Left ventricle myocardium inferior (tissue), 1 donor: Measurements from ENCODE around the gene CDK6. TPM values are rescaled to one million over a fixed set of nuclear protein-coding genes. Genes with fewer than 3 reads are reported as not detected.

Experiments used
- DNase-seq: peaks from one replicate; pipeline ENCODE4 v3.0.0-alpha.2; 2020
- H3K27ac ChIP-seq: fragments of 200-600 bp; replicated peaks from 2 replicates; pipeline ENCODE4 v1.8.0; 2021
- H3K27me3 ChIP-seq: fragments of 200-600 bp; 2 replicates; pipeline ENCODE4 v1.8.0; 2021; ENCODE audit warnings: low read depth
- H3K36me3 ChIP-seq: fragments of 200-600 bp; 2 replicates; pipeline ENCODE4 v1.8.0; 2021
- H3K4me1 ChIP-seq: fragments of 200-600 bp; 2 replicates; pipeline ENCODE4 v1.8.0; 2021
- H3K4me3 ChIP-seq: fragments of 200-600 bp; 2 replicates; pipeline ENCODE4 v1.8.0; 2021; ENCODE audit warnings: mild to moderate bottlenecking, moderate library complexity
- H3K9me3 ChIP-seq: fragments of 200-600 bp; replicated peaks from 2 replicates; pipeline ENCODE4 v1.8.0; 2021
- intact Hi-C: fragments of 100-400 bp; cut with micrococcal nuclease; formaldehyde crosslinking; loops from one replicate; pipeline ENCODE4 v1.11.0; 2022
- total RNA-seq: library from RNA; stranded (reverse); fragmentation: NEBNext Ultra II Directional; extraction: Animal tissue kit (Norgen Biotek cat#: 25700); gene quantifications from one replicate; pipeline ENCODE4 v1.2.1, GENCODE V29; 2021
- TF ChIP-seq, protein P1 (sequence below): fragments of 200-600 bp; IDR thresholded peaks from 2 replicates; pipeline ENCODE4 v1.8.0; 2021; ENCODE audit warnings: antibody characterized with exemption, mild to moderate bottlenecking, borderline replicate concordance
- donor health status: DM: no; HTN: yes; CAD: no; lungs with severe emphysema.

The CDK6 gene
- total RNA-seq, 1 donor from 2014 or later = 16.5 TPM

DNA sequence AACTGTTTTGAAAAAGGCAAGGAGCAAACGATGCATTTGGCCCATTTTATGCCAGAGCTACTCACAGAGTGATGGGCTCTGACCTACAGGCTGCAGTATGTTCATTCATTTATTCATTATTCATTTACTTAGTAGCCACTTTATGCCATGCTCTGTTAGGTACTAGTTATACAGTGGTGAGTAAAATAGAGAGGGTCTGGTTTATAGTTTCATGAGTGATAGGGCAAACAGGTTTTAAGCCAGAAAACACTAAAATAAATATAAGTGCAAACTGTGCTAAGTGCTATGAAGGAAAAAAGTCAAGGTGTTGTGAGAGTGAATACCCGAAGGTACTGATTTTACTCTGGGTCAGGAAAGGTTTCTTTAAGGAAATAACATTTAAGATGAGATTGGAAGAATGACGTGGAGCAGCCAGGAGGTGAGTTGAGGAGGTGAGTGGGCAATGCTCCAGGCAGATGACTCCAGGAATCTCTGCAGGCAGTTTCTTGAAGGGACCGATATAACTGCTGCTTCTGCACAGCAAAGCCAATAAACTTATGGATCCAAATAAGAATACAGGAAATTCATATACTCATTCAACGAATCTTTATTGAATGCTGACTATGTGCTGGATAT, 189.3 kb downstream of the CDK6 start:
- TF ChIP-seq, protein P1, sequence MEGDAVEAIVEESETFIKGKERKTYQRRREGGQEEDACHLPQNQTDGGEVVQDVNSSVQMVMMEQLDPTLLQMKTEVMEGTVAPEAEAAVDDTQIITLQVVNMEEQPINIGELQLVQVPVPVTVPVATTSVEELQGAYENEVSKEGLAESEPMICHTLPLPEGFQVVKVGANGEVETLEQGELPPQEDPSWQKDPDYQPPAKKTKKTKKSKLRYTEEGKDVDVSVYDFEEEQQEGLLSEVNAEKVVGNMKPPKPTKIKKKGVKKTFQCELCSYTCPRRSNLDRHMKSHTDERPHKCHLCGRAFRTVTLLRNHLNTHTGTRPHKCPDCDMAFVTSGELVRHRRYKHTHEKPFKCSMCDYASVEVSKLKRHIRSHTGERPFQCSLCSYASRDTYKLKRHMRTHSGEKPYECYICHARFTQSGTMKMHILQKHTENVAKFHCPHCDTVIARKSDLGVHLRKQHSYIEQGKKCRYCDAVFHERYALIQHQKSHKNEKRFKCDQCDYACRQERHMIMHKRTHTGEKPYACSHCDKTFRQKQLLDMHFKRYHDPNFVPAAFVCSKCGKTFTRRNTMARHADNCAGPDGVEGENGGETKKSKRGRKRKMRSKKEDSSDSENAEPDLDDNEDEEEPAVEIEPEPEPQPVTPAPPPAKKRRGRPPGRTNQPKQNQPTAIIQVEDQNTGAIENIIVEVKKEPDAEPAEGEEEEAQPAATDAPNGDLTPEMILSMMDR = no peak

DNA sequence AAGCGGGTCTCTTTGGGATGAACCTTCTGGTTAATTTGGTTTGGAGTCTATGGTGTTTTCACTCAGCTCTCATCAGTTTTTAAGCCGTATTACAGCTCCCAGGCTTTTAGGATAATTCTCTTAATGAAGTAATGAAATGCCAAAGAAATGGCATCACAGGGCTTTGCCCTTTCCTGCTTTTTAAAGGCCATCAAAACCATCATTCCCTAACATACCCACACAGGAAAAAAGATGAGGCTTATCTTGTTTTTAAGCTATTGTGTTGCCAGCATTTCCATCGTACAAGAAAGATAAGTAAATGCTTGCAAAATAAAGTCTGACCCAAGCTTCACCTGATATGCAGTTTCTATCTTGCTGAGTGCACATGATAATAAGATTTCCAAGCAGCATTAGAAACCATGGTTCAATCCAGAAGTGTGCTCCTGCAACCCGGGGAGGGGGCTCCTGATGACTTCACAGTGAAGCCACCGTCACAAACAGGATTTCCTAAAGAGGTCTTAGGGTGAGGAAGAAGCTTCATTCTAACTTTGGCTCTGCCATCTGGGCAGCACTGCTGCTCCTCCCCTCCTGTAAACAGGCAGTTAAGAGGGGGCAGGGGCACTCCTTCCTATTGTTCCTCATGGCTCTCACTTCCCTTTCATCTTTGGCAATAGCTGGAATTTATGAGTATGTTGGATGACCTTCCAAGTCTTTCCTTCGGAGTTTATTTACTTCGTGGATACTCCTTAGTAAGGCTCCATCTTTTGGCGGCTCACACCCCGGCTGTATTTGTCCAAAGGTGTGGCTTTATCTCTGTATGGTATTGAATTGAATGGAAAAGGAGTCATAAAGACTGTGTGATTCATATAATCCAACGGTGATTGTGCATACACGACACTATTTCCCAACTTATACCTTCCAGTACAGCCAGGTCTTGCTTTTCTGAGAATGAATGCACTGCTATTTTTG, 191.0 kb downstream of the CDK6 start:
- DNase-seq = no peak
- H3K27ac ChIP-seq = peak overlapping the region; percentile 65
- H3K4me1 ChIP-seq = peaks cover 70% of the 10 kb centered on the region

More for the DNA sequence above, 189.3 kb downstream of the CDK6 start:
- Histone ChIP-seq H3K36me3 (no peaks in the 10 kb centered on the region), H3K27ac (no peak overlapping the region), H3K4me1 (peaks cover 57% of the 10 kb centered on the region), H3K9me3 (no peaks in the 10 kb centered on the region), H3K4me3 (no peak overlapping the region), H3K27me3 (no peaks in the 10 kb centered on the region)
- no peak for DNase-seq
- intact Hi-C loops = no loop called here

DNA sequence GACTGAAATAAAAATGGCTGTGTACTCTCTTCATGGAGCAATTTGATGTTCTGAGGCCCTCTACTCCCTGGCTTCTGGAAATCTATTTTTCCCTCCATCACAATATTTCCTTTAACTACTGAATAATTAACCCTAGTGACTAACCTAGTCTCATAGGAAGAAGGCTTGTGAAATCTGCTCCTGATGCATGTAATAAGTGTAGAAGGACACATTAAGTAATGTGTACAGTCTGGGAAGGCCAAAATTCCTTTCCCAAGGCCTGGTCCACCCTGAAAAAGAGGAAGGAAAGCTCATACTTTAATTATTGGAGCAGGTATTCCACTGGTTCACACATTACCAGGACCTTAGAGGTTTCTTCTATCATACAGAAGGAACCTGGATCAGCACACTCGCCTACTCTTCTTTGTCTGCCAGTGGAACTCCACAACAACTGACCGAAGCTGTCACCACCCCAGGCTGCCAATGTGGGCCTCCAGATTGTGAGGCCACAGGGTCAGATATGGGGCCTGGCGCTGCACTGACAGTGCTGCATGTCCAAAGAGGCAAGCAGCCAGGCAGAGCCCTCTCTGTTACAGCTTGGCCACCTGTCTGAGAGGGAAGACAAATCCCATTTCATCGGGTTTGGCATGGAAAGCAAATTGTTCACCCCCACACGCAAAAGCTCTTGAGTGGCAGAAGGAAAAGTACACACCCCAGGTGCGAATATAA, 191.8 kb downstream of the CDK6 start:
- Histone ChIP-seq H3K4me1 (peaks cover 78% of the 10 kb centered on the region), H3K27ac (peak overlapping the region; percentile 65), H3K27me3 (no peaks in the 10 kb centered on the region), H3K36me3 (no peaks in the 10 kb centered on the region), H3K4me3 (no peak overlapping the region), H3K9me3 (no peaks in the 10 kb centered on the region)
- intact Hi-C loops = no loop called here
- TF ChIP-seq, protein P1 = no peak
- peak; percentile 79 for DNase-seq

More for the DNA sequence above, 191.0 kb downstream of the CDK6 start:
- Histone ChIP-seq H3K4me3 (no peak overlapping the region), H3K9me3 (no peaks in the 10 kb centered on the region), H3K36me3 (no peaks in the 10 kb centered on the region), H3K27me3 (no peaks in the 10 kb centered on the region)
- intact Hi-C loops = no loop called here
- TF ChIP-seq, protein P1 = no peak

DNA sequence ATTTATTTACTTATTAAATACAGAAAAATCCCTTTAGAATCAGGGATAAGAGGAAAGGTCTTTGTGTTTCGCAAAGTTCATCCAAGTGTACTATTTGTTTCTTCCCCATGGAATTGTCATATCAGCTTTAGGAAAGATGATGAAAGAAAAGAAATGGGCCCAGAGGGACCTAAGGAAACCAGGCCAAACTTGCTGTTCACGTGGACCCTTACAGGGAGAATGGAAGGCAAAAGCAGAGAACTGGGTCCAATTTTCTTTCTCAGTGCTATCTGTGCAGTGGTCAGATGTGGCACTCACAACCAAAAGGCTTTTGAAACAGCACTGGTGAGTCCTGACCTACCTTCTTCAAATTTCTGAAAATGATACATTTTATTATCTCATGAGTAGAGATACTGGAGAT, 192.6 kb downstream of the CDK6 start:
- Histone ChIP-seq H3K4me1 (peaks cover 86% of the 10 kb centered on the region), H3K27me3 (no peaks in the 10 kb centered on the region), H3K4me3 (no peak overlapping the region), H3K27ac (peak overlapping the region; percentile 65), H3K36me3 (no peaks in the 10 kb centered on the region), H3K9me3 (no peaks in the 10 kb centered on the region)
- TF ChIP-seq, protein P1 = no peak
- intact Hi-C loops = no loop called here
- DNase-seq = no peak

DNA sequence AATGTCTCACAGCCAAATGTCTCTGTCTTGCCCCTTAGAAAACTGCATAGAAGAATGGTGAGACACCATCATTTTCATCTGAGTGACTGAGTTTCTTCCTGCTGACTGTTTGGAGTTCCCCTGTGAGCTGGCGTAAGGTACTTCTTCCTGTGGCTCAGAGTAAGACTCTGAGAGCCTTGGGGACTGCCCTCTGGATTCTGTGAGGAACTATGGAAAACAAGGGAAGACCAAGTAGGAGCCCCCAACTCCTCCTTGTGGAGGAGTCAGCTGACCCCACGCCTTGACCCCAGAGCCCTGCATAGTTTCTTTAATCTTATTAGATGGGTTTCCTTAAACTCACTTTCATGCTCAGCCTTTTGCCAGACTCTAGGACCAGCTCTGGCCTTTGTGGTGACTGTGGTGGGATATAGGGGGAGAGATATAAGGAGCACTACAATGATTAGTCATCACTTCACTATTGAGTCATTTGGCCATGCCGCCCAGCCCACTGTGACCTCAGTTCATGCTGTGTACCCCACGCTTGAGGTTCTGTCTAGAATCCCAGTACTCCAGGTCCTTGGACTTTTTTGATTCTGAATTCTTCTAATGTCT, 194.4 kb downstream of the CDK6 start:
- no peak for DNase-seq
- intact Hi-C loops = no loop called here
- H3K27ac ChIP-seq = peak overlapping the region; percentile 7
- TF ChIP-seq, protein P1 = no peak
- no peaks in the 10 kb centered on the region for H3K36me3 ChIP-seq
- H3K4me3 ChIP-seq = no peak overlapping the region
- peaks cover 78% of the 10 kb centered on the region for H3K4me1 ChIP-seq
- no peaks in the 10 kb centered on the region for H3K27me3 ChIP-seq
- H3K9me3 ChIP-seq = no peaks in the 10 kb centered on the region
